GM19193 (cell line): ENCODE results near the gene MOB2.

Experiments
- POLR2A ChIP-seq: IDR thresholded peaks from 4 replicates; pipeline ENCODE4 v1.6.1; 2011; ENCODE audit not compliant: insufficient read depth, insufficient read length; ENCODE audit errors: extremely low read depth

Gene MOB2

DNA sequence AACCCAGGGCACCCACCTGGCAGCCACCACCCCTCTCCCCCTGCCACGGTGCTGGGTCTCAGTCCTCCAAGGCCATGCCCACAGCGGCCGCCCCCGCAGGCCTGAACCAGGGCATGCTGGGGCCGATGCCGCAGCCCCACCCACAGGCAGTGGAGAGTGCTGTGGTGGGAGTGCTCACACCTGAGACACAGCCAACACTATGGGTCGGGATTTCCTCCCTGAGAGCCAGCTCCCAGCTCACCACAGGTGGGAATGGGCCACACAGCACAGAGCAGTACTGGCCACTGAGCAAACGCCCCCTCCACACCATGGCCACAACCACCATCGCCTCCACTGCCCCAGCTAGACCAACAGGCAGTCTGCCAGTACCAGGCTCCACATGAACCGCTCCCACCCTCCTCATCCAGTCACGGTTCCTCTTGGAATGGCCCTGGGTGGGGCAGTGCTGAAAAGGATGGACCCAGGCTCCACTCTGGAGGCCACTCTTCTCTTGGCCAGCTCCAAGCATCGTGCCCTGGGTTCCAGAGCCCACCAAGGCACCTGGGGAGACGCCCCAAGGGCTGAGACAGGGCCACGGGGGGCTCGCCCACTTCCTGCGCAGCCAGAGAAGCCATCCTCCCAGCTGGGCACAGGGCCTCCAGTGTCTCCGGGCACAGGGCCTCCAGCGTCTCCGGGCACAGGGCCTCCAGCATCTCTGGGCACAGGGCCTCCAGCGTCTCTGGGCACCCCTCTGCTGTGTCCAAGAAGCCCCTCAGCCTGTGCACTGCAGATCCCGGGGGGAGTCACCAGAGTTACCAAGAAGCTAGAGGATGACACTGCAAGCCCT, 14.2 kb downstream of the MOB2 start:
- TF ChIP-seq POLR2A: no peak

DNA sequence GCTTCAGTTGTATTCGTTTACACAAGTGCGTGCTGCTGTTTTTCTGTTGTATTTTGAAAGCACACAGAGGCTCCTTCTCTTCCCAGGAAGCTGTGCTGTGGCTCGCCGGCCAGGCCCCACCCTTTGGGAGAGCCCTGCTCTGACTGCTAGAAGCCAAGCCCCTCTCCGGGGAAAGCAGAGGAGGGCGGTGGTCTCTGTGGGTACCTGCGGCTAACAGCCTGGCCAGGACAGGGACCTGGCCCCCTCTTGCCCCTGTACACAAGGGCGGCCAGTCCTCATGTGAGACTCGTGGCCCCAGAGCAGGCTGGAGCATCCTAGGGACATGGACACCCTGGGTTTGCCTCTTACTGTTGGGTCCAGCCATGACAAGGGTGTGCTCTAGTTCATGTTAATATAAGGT, 14.8 kb downstream of the MOB2 start:
- no peak for TF ChIP-seq POLR2A

DNA sequence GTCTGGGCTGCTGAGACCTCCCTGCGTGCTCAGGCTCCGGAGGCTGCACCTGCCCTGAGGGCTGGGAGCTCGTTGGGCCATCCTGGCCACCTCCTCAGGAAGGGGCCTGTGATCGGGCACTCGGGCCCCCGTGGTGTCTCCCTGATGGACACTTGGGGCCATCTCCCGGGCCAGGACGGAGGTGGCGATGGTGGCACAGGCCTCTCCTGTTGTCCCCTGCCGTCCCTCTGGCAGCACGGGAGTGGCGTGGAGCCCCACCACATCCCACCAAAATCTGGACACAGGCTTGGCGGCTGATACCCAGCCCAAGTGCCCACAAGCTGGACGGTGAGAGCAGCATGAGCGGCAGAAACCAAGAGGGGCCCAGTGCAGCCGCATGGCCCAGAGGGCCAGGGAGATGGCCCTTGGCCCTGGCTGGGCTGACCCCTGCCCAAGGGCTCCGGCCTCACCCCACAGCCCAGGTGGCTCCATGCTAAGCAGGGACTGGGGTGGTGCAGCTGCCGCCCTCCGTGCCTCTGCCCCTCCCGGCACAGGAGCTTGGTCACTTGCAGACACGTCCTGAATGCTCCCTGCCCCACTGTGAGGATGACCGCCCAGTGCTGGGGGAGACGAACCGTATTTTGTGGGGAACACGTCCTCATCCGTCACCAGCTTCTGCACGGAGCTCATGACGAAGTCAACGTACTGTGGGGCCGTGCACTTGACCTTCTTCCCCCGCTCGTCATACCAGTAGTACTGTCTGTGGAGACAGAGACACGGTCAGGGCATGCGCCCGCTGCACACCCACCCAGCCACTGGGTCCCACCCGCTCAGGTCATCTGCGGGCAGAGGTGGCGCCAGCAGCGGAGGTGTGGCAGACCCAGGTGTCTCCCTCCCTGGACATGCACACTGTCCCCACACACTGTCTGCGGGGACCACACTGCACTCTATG, 15.6 kb downstream of the MOB2 start:
- no peak for TF ChIP-seq POLR2A

DNA sequence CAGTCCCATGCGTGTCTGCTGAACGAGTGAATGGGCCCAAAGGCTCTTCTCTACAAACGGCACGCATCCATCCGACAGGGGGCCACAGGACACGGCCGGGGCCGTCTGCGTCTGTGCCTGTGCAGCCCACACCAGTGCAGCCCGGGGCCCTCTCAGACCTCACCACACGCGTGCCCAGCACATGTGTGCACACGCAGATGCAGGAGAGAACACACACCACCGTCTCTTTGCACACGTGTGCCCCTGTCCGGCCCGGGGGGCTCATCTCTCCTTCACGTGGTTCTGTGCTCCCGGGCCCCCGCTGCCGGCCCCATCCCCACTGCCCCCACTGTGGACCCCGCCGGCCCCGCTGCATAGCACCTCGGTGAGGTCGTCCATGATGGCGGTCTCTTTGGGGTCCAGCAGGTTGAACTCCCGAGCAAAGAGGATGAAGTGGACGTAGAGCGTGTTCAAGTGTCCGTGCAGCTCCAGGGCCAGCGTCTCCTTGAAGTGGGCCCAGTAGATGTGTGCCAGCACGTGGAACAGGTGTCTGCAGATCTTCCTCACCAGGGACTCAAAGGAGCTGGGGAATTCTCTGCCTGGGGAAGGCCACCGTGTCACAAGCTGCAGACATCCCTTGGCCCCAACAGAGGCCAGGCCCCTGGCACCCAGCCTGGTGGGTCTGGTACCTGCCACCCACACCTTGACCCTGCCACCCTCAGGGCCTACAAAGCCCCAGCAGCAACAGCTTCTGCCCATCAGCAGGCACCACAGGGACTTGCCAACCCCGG, 16.5 kb downstream of the MOB2 start:
- no peak for TF ChIP-seq POLR2A

DNA sequence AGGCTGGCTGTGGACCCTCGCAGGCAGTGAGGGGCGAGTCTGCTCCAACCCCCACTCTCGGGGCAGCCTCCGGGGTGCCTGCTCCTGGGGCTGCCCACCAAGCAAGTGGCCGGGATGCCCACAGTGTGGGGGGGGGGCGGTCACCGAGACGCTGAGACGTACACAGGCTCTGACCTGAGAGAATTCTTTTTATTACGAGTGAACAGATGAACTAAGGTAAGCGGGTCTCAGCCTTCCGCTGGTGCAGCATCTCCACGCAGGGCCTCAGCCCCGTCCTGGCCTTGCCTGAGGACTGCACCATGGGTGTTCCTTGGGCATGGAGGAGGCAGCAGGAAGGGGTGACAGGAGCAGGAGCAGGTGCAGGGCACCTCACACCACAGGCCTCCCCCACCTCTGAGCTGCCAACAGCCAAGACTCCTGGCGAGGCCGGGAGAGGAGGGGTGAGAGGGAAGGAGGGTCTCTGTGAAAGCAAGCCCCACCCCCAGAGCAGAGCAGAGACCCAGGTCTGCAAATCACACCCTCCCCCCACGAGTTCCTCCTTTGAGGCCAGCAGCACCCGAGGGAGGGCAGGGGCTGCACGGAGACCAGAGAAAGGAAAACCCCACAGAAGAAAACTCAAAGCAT, 17.2 kb downstream of the MOB2 start:
- no peak for TF ChIP-seq POLR2A

DNA sequence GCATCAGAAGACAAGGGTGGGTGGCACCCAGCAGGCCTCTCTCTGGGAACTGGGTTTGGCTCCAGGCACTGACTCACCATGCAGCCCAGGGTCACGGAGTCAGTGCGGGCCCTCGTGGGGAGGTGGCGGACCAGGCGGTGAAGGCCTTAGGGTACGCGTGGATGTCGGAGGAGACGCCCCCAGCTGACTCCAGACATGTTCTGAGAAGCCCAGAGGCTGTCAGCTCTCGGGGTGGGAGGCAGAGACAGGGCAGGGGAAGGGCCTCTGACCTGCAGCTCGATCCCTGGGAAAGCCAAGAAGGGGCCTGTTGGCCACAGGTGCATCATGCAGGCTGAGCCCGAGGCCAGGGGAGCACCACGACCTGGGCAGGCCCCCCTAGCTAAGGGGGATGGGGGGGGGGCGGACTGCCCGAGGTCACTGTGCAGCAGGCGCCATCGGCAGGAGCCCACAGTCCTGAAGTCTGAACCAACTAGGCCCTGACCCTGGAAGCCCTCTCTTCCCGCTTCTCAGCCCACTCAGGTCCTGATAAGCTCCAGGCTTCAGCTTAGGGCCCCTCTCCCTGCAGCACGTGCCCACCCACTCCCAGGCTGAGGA, 18.0 kb downstream of the MOB2 start:
- no peak for TF ChIP-seq POLR2A

DNA sequence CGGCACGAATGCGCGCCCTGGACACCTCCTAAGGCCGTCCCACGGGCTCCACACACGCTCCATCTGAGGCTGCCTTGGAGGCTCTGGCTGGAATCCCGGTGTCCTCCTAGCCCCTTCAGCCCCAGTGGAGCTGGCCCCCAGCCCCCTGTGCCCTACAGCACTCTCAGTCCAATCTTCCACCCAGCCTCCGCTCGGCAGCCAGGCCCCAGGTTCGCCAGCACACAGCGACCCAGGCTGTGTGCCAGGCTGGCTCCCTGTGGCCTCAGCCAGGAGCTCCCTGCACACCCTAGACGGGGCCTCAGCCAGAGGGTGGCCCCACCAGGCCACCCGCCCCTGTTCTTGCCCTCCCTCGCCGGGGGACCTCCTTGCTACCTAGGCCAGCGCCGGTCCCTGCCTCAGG, 18.6 kb downstream of the MOB2 start:
- TF ChIP-seq POLR2A: no peak

DNA sequence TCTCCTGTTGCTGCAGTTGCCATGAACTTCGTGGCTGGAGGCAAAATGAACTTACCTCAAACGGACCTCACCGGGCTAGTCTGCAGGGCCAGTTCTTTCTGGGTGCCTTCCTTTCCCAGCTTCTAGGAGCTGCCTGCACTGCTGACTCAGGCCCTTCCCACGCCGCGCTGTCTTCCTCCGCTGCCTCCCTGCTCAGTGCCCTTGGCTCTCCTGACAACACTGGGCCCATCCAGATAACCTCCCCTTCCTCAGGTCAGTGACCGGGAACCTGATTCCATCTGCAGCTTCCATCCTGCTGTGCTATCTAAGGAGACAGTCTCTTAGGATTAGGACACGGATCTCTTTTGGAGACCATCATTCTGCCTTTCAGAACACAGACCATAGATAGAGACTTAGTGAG, 19.3 kb downstream of the MOB2 start:
- no peak for TF ChIP-seq POLR2A

DNA sequence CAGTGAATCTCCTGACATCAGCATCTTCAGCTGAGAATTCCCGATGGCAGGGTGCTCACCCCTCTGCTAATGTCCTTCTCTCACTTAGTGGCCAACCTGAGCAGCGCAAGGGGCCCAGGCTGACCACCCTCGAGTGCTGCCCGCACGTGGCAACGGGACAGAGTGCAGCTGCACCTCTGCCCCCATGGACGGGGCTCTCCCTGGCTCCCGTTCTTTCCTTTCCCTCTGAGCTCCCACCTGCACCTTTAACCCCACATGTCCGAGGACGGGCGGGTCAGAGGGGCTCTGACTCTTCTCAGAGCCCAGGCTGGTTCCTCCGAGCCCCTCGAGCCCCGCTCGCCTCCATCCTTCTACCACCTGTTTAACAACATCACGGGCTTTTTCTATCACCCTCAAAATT, 19.8 kb downstream of the MOB2 start:
- TF ChIP-seq POLR2A: no peak

DNA sequence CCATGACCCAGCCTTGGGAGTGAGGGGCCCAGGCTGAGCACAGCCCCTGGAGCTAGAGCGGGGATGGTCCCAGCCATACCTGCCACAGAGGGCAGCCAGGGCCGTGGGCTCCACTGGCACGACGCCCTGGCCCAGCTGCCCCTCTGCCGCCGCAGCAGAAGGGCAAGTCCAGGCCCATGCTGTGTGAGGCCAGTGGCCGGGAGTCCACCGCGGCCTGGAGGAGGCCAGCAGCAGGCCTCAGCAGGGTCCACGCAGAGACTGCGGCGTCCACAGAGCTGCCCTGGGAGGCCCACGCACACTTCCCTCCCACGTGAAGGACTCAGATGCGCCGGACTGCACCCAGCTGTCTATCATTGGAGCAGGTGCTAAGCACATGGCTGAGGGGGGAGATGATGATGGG, 23.5 kb downstream of the MOB2 start:
- no peak for TF ChIP-seq POLR2A

DNA sequence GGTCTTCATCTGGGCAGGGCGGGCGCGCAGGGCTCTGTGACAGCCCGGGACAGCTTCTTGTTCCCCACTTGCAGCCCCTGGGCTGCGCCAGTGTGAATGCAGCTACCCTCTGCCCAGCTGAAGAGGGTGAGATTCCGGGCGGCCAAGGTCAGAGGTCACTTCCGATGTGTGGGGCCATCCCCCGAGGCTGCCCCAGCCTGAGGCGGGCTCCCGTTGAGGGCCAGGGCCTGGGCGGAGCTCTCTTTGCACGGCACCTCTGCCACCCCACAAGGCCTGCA, 23.9 kb downstream of the MOB2 start:
- TF ChIP-seq POLR2A: no peak

DNA sequence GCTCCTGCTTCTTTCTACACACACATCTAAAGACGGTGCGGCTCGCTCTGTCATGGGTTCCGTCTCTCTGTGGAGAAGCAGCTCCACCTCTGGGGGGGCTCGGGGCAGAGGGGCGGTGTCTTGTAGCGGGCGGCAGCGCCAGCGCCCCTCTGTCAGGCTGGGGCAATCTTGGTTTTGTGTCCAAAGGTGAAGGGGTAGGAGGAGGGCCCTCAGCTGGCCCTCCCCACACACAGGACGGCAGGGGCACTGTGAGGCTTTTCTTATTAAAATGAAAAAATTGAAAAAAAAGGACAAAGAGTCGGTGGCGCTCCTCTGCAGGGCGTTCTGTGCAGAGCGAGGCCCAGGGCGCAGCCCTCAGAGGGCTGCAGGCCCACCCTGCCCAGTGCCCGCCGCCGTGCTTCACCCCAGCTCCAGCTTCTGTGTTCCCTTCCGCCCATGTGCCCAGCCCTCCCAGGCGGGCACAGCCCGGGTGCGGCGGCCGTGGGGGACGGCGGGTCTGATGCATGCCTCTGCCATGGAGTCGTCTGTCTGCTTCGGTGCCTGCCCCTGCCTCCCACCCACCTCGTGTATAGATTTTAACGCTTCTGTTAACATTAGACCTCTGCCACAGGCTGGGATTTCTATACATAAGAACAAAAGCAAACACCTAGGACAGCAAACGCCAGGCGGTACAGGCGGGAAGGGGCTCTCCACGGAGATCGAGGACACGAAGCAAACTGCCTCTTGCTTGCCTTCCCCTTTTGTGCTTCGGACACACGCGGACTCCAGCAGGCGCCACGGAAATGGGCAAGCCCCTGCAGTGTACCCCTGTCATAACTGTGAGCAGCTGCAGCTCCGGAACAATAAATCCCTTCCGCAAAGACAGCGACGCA, 24.5 kb downstream of the MOB2 start:
- TF ChIP-seq POLR2A: no peak

DNA sequence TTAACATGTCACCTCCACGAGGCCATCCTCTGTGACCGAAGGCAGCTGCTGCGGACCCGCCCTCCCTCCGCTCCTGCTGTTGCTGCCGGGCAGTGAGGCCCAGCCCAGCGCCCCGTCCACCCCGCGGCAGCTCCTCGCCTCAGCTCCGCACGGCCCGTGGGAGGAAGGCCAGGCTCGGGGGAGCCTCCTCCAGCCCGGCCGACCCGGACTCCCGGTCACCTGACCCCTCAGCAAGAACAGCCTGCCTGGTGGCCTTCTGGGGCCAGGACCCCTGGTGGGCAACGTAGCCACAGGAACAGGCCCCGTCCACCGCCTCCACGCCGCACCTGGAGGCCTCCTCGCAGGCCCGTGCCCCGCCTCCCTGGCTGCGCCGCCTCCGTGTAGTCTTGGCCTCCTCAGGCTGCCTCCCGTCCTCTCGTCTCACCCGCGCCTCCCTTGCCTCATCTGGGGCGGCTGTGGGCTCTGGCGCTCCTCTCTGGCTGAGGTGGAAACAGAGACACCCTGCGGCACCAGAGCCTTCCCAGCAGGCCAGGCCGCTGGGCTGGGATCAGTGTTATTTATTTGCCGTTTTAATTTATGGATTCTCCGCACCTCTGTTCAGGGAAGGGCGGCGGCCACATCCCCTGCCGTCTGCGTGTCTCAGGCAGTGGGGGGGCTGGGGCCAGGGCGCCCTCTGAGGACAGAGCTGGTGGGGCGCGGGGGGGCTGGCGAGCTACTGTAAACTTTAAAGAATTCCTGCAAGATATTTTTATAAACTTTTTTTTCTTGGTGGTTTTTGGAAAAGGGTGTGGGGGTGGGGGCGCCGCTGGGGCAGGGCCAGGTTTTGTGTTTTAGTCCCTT, 25.4 kb downstream of the MOB2 start:
- TF ChIP-seq POLR2A: no peak

DNA sequence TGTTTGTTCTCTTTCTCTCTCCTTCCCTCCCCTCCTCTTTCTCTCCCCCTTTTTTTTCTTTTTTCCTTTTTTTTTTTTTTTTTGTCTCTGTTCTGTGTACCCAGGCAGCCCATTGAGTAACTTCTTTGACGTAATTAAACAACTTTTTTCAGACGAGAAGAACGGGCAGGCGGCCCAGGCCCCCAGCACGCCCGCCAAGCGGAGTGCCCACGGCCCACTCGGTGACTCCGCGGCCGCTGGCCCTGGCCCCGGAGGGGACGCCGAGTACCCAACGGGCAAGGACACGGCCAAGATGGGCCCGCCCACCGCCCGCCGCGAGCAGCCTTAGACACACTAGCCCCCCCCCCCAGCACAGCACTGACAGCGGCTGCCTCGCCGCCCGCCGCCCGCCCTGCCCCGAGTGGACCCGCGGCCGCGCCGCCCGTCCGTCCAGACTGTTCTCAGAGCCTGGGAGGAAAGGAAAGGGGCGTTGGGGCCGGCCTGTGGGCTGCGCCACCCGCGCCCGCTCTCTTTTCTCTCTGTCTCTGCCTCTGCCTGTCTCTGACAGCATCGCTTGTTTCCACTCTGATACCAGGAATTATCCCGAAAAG, 26.1 kb downstream of the MOB2 start:
- TF ChIP-seq POLR2A: no peak
